Measurements from ENCODE around the gene FAM81B. TPM values are rescaled to one million over a fixed set of nuclear protein-coding genes. Genes with fewer than 3 reads are reported as not detected.
"Not testable (repeated sequence)": the region's sequence is repeated elsewhere in the genome, so short reads cannot be mapped to it uniquely, and the experiment has no call there.

Gene FAM81B
- total RNA-seq, 1 donor from 2014 or later, result 2.4 TPM

DNA sequence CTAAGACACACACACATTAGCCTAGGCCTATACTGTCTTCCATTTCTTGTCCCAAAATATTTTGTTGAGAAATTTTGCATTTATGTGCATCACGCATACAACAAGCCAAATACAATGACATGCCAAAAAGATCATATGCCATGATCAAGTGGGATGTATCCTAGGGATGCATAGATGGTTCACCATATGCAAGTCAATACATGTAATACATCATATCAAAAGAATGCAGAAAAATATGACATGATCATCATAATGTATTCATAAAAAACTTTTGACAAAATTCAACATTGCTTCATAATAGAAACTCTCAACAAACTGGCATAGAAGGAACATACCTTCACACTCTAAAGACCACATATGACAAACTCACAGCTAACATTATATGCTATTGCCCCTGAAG, 5.8 kb upstream of the FAM81B start:
- DNase-seq (ENCODE audit: extremely low spot score, unreplicated experiment), result no peak
- Mint-ChIP-seq H3K4me1 (ENCODE audit: unreplicated experiment) (peaks cover 14% of the 10 kb centered on the region), H3K27ac (no peak overlapping the region), H3K36me3 (peaks cover 1% of the 10 kb centered on the region), H3K4me3 (no peak overlapping the region), H3K9me3 (peaks cover 8% of the 10 kb centered on the region), H3K27me3 (no peaks in the 10 kb centered on the region)
- no peak for TF ChIP-seq CTCF (conservative IDR thresholded peaks at IDR 0.05)

DNA sequence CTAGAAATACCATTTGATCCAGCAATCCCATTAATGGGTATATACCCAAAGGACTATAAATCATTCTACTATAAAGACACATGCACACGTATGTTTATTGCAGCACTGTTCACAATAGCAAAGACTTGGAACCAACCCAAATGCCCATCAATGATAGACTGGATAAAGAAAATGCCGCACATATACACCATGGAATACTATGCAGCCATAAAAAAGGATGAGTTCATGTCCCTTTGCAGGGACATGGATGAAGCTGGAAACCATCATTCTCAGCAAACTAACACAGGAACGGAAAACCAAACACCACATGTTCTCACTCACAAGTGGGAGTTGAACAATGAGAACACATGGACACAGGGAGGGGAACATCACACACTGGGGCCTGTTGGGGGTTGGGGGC, 799 bp downstream of the FAM81B start:
- not testable (repeated sequence) for H3K36me3 Mint-ChIP-seq; H3K4me3 Mint-ChIP-seq; H3K27me3 Mint-ChIP-seq; H3K9me3 Mint-ChIP-seq; H3K4me1 Mint-ChIP-seq (ENCODE audit: unreplicated experiment); DNase-seq (ENCODE audit: extremely low spot score, unreplicated experiment)
- peak overlapping the region; percentile 93 for H3K27ac Mint-ChIP-seq

DNA sequence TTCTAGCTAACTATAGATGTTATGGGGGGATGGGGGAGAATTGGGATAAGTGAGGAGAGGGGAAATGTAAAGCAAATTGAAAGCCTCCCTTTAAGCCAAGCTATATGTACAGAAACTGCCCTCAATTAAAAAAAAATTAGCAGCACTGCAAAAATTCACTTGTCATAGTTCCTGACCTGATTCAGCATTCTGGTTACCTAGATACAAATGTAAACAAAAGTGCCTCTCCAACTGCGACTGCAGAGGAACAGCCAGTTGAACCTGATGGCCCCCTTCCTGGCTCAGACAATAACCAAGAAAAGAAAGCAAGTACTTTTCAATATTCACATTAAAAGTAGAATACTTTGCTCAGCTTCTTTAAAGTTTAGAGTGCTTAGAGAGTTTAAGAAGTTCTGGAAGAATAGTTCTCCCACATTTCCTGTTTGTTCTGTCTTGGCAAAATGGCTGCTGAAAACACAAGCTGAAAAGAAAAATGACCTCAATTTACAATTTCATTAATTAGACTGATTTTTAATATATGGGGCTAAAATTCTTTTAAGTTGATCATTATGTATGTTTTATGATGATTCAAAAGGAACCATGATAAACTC, 1.5 kb downstream of the FAM81B start:
- no peak for TF ChIP-seq CTCF (conservative IDR thresholded peaks at IDR 0.05)
- Mint-ChIP-seq H3K36me3 (peaks cover 4% of the 10 kb centered on the region), H3K4me3 (peak overlapping the region; percentile 54), H3K27ac (peak overlapping the region; percentile 93), H3K9me3 (no peaks in the 10 kb centered on the region), H3K4me1 (ENCODE audit: unreplicated experiment) (peaks cover 6% of the 10 kb centered on the region), H3K27me3 (no peaks in the 10 kb centered on the region)
- no peak for DNase-seq (ENCODE audit: extremely low spot score, unreplicated experiment)

- Mint-ChIP-seq H3K27ac (peak overlapping the region; percentile 93), H3K36me3 (peaks cover 4% of the 10 kb centered on the region), H3K4me1 (ENCODE audit: unreplicated experiment) (peaks cover 6% of the 10 kb centered on the region), H3K27me3 (no peaks in the 10 kb centered on the region), H3K4me3 (no peak overlapping the region), H3K9me3 (no peaks in the 10 kb centered on the region)
- no peak for TF ChIP-seq CTCF (conservative IDR thresholded peaks at IDR 0.05)
- no peak for DNase-seq (ENCODE audit: extremely low spot score, unreplicated experiment)
Observed at GRCh38 chr5:95393279-95393678, 2.1 kb downstream of the FAM81B start.

- H3K36me3 Mint-ChIP-seq, result no peaks in the 10 kb centered on the region
- H3K27ac Mint-ChIP-seq, result no peak overlapping the region
- peaks cover 13% of the 10 kb centered on the region for H3K27me3 Mint-ChIP-seq
- H3K9me3 Mint-ChIP-seq, result no peaks in the 10 kb centered on the region
- TF ChIP-seq CTCF (conservative IDR thresholded peaks at IDR 0.05), result no peak
- no peak for DNase-seq (ENCODE audit: extremely low spot score, unreplicated experiment)
- H3K4me3 Mint-ChIP-seq, result no peak overlapping the region
- H3K4me1 Mint-ChIP-seq (ENCODE audit: unreplicated experiment), result peaks cover 20% of the 10 kb centered on the region
Observed at GRCh38 chr5:95398989-95399388, 7.8 kb downstream of the FAM81B start.

DNA sequence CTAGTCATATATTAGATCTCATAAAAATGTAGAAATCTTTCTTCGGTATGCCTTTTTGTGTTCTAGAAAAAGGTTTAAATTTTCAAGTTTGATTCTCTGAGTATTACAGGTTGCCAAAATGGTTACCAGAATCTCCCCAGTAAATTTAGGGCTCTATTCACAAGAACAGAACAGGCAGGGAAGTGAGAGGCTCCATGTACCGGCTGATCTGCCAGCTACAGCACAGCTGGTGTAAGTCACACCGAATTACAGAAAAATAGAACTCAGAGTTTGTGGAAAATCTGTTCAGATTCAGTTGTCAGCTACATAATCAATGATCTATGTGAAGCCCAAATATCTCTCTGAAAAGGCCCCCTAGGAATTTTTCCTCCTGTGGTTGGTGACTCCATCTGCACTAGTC, 10.5 kb downstream of the FAM81B start:
- TF ChIP-seq CTCF (conservative IDR thresholded peaks at IDR 0.05), result no peak
- H3K36me3 Mint-ChIP-seq, result no peaks in the 10 kb centered on the region
- no peaks in the 10 kb centered on the region for H3K9me3 Mint-ChIP-seq
- no peak for DNase-seq (ENCODE audit: extremely low spot score, unreplicated experiment)
- H3K4me3 Mint-ChIP-seq, result no peak overlapping the region
- H3K4me1 Mint-ChIP-seq (ENCODE audit: unreplicated experiment), result peaks cover 20% of the 10 kb centered on the region
- peaks cover 13% of the 10 kb centered on the region for H3K27me3 Mint-ChIP-seq
- no peak overlapping the region for H3K27ac Mint-ChIP-seq
